Fibroblast of mammary gland (primary cell): ENCODE measurements around the gene UBA52.
"Not testable (repeated sequence)": the region's sequence is repeated elsewhere in the genome, so short reads cannot be mapped to it uniquely, and the experiment has no call there.

ENCODE experiments used
- DNase-seq: peaks from one replicate; pipeline ENCODE4 v3.0.0-alpha.2; 2010; ENCODE audit warnings: low read depth
- H3K4me3 ChIP-seq: 2 replicates; pipeline ENCODE4 v1.5.1; 2011; ENCODE audit warnings: low read depth, mild to moderate bottlenecking, low read length, moderate library complexity; ENCODE audit not compliant: control insufficient read depth
- TF ChIP-seq, protein P1 (sequence below): conservative IDR thresholded peaks from 2 replicates; pipeline ENCODE4 v1.5.1; 2011; ENCODE audit warnings: low read depth, low read length, inconsistent platforms; ENCODE audit not compliant: control insufficient read depth, insufficient read depth

Gene UBA52

DNA sequence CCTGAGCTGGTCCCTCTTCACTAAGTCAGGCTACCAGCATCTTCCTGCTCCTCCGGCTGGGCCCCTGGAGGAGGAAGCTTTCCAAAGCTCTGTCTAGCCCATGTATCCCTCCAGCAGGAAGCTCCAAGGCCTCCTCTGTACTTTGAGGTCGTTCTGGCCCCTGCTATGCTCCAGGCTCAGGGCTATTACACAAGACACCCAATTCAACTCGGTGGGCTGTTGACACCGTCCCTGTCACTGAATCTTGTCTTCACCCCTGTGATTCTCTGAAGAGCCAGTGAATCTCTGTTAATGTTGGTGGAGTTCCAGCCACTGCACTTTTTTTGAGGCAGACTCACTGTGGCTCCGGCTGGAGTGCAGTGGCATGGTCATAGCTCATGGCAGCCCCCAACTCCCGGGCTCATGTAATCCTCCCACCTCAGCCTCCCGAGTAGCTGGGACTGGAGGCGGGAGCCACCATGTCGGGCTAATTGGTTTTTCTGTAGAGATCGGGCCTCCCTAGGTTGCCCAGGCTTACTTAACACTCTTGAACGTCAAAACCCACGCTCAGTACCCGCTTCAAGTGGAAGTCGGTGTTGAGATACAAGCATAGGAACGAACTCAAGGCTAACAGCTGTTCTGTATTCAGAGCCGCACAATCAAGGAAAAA is 16.4 kb downstream of the UBA52 start:
- TF ChIP-seq, protein P1, sequence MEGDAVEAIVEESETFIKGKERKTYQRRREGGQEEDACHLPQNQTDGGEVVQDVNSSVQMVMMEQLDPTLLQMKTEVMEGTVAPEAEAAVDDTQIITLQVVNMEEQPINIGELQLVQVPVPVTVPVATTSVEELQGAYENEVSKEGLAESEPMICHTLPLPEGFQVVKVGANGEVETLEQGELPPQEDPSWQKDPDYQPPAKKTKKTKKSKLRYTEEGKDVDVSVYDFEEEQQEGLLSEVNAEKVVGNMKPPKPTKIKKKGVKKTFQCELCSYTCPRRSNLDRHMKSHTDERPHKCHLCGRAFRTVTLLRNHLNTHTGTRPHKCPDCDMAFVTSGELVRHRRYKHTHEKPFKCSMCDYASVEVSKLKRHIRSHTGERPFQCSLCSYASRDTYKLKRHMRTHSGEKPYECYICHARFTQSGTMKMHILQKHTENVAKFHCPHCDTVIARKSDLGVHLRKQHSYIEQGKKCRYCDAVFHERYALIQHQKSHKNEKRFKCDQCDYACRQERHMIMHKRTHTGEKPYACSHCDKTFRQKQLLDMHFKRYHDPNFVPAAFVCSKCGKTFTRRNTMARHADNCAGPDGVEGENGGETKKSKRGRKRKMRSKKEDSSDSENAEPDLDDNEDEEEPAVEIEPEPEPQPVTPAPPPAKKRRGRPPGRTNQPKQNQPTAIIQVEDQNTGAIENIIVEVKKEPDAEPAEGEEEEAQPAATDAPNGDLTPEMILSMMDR, result no peak
- DNase-seq, result no peak

GRCh38 chr19:18588611-18589379 is 17.1 kb downstream of the UBA52 start, which contains the start of gene REX1BD:
Gene REX1BD, plus strand, starts transcription at chr19:18588798. Its CDS starts 4 bp downstream, at chr19:18588802.
- H3K4me3 ChIP-seq, result peak within 1 kb of the TSS; percentile 66
- peak; percentile 65 for DNase-seq
- TF ChIP-seq, protein P1, result peak; percentile 53

More for the DNA sequence above, 16.4 kb downstream of the UBA52 start:
- peak overlapping the region; percentile 66 for H3K4me3 ChIP-seq

DNA sequence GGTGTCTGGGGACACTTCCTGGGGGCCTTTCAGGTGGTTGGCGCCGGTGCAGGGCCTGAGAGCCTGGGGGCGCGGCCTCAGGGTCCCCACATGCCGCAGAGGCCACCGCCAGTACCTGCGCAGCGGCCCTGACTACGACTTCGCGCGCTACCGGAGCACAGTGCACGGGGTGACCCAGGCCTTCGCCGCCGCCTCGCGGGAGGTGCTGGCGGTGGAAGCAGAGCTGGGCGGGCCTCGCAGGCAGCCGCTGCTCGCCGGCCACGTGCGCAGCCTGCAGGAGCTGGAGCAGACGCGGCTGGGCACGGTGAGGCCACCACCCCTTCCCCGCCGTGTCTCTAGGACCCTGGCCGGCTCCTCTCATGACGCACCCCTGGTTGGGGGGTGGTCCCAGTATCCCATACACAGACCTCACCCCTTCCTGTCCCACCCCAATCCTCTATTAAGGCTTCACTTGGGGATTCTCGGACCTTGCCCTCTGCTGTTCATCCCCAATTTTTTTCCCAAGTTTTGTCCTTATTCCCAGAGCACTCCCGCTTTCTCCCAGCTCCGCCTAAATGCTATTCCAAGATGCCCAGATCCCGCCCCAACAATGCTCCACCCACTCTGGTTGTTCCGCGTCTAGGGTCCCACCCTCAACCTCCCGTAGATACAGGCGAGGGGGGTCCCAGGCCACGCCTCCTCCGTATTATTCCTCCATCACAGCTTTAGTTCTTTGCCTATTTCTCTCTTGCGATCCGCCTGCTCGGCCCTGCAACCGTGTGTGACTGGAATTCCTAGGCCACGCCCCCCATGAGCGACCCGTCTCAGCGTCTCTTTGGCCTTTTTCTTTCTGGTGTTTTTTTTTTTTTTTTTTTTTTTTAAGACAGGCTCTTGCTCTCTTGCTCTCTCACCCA is 18.0 kb downstream of the UBA52 start:
- H3K4me3 ChIP-seq, result peak overlapping the region; percentile 66
- TF ChIP-seq, protein P1, result no peak
- peak; percentile 57 for DNase-seq

DNA sequence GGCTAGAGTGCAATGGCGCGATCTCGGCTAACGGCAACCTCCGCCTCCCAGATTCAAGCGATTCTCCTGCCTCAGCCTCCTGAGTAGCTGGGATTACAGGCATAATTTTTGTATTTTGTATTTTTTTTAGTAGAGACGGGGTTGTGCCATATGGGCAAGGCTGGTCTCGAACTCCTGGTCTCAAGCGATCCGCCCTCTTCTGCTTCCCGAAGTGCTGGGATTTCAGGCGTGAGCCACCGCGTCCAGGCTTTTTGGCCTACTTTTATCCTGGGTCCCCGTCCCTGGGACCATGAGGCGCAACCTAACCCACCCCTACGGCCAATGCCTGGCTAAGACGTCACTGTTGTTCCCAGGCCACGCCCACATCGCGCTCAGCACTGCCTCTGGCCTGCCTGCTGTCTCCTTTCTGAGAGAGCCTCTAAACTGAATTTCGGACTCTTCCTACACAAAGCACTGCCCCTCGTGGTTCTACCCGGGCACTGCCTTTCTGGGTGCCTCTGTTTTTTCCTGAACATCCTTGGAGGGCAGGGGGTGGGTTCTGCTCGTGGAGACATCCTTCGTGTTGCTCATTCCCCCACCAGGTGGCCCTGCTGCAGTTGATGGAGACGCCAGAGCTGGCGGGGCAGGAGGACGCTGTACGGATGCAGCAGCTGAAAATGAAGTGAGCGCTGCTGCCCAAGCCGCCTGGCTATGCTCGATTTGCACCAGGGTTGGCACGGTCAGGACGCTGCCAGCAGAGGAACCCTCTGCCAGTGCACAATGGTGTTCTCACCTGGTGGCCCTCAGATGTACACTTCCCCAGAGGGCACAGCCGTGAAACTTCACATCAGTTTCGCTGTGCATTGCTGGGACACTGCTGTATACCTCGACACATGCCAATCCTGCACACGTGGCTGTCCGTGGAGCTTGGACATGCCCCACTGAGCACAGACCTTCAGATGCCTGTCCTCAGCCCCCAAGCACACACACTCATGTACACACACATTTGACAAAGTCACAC is 18.9 kb downstream of the UBA52 start:
- peak overlapping the region; percentile 66 for H3K4me3 ChIP-seq
- peak; percentile 73 for DNase-seq
- TF ChIP-seq, protein P1, result peak; percentile 30

- TF ChIP-seq, protein P1, result no peak
- peak; percentile 85 for DNase-seq
- H3K4me3 ChIP-seq, result no peak overlapping the region
Measured at GRCh38 chr19:18591735-18592385, 20.2 kb downstream of the UBA52 start.

DNA sequence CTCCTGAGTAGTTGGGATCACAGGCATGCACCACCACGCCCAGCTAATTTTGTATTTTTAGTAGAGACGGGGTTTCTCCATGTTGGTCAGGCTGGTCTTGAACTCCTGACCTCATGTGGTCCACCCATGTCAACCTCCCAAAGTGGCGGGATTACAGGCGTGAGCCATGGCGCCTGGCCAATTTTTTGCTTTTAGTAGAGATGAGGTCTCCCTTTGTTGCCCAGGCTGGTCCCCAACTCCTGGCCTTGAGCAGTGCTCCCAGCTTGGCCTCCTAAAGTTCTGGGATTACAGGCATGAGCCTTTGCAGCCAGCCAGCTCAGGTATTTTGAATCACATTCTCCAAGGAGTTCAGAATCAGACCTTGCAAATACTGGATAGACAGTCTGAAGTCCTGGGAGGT is 21.1 kb downstream of the UBA52 start:
- H3K4me3 ChIP-seq, DNase-seq: not testable (repeated sequence)
